Ishikawa (cell line): Measurements from ENCODE around the gene AGO1.

Source experiments
- CREB1 ChIP-seq: IDR thresholded peaks from 2 replicates; pipeline ENCODE4 v1.6.1; 2012; ENCODE audit warnings: low read depth
- EGR1 ChIP-seq: IDR thresholded peaks from 2 replicates; pipeline ENCODE4 v1.6.1; 2012
- EP300 ChIP-seq: IDR thresholded peaks from 2 replicates; pipeline ENCODE4 v1.6.1; 2012; ENCODE audit warnings: borderline replicate concordance
- RAD21 ChIP-seq: IDR thresholded peaks from 2 replicates; pipeline ENCODE4 v1.6.1; 2012; ENCODE audit warnings: low read depth
- TEAD4 ChIP-seq: IDR thresholded peaks from 2 replicates; pipeline ENCODE4 v1.6.1; 2012
- TF ChIP-seq, protein P1 (sequence below): IDR thresholded peaks from 2 replicates; pipeline ENCODE4 v1.6.1; 2012
- TF ChIP-seq, protein P2 (sequence below): IDR thresholded peaks from 2 replicates; pipeline ENCODE4 v1.6.1; 2012

DNA sequence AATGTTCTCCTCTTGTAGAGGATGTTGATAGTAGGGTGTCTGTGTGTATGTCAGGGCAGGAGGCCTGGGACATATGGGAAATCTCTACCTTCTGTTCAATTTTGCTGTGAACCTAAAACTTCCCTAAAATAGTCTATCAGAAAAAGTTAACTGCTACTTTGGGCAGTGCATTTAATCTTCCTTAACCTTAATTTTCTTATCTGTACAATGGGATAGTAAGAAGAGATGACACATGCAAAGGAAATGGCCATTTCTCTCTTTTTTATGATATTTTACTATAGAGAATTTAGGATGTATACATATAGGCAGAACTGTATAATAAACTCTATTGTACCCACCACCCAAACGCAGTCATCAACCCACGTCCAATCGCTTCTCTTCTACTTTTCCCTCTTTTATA, 56.5 kb downstream of the AGO1 start:
- TF ChIP-seq, protein P1, sequence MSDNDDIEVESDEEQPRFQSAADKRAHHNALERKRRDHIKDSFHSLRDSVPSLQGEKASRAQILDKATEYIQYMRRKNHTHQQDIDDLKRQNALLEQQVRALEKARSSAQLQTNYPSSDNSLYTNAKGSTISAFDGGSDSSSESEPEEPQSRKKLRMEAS: no peak
- no peak for TF ChIP-seq RAD21
- TF ChIP-seq EGR1: no peak
- no peak for TF ChIP-seq CREB1
- TF ChIP-seq TEAD4: no peak
- TF ChIP-seq, protein P2, sequence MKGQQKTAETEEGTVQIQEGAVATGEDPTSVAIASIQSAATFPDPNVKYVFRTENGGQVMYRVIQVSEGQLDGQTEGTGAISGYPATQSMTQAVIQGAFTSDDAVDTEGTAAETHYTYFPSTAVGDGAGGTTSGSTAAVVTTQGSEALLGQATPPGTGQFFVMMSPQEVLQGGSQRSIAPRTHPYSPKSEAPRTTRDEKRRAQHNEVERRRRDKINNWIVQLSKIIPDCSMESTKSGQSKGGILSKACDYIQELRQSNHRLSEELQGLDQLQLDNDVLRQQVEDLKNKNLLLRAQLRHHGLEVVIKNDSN: no peak
- no peak for TF ChIP-seq EP300
